Measurements from ENCODE around the gene VWA8.

VWA8 gene

GRCh38 chr13:41668130-41668757 is 292.7 kb downstream of the VWA8 start:
- TF ChIP-seq CTCF (IDR thresholded peaks at IDR 0.05; ENCODE audit: low read depth, low read length) (peak; percentile 68), MYC (IDR thresholded peaks at IDR 0.05; ENCODE audit: low read depth, low read length) (no peak)
- no peak overlapping the region for H3K4me3 ChIP-seq (ENCODE audit: low read depth, low read length)
- DNase-seq (ENCODE audit: low read depth), result peak; percentile 90

- no peak for DNase-seq (ENCODE audit: low read depth)
- H3K4me3 ChIP-seq (ENCODE audit: low read depth, low read length), result no peak overlapping the region
- no peak for TF ChIP-seq CTCF (IDR thresholded peaks at IDR 0.05; ENCODE audit: low read depth, low read length)
- no peak for TF ChIP-seq POLR2A (IDR thresholded peaks at IDR 0.05; ENCODE audit: extremely low read depth, insufficient read length)
- TF ChIP-seq MYC (IDR thresholded peaks at IDR 0.05; ENCODE audit: low read depth, low read length), result no peak
Observed at GRCh38 chr13:41666644-41667043, 294.3 kb downstream of the VWA8 start.

GRCh38 chr13:41660411-41660810 is 300.5 kb downstream of the VWA8 start:
- no peak for DNase-seq (ENCODE audit: low read depth)
- TF ChIP-seq CTCF (IDR thresholded peaks at IDR 0.05; ENCODE audit: low read depth, low read length) (no peak), MYC (IDR thresholded peaks at IDR 0.05; ENCODE audit: low read depth, low read length) (no peak), POLR2A (IDR thresholded peaks at IDR 0.05; ENCODE audit: extremely low read depth, insufficient read length) (no peak)
- TF ChIP-seq, protein P1, sequence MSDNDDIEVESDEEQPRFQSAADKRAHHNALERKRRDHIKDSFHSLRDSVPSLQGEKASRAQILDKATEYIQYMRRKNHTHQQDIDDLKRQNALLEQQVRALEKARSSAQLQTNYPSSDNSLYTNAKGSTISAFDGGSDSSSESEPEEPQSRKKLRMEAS (IDR thresholded peaks at IDR 0.05; ENCODE audit: low read depth, low read length), result no peak
- no peak overlapping the region for H3K4me3 ChIP-seq (ENCODE audit: low read depth, low read length)

GRCh38 chr13:41658057-41658661 is 302.8 kb downstream of the VWA8 start:
- no peak for DNase-seq (ENCODE audit: low read depth)
- no peak overlapping the region for H3K4me3 ChIP-seq (ENCODE audit: low read depth, low read length)
- TF ChIP-seq, protein P1 (IDR thresholded peaks at IDR 0.05; ENCODE audit: low read depth, low read length), result no peak
- TF ChIP-seq POLR2A (IDR thresholded peaks at IDR 0.05; ENCODE audit: extremely low read depth, insufficient read length), result no peak
- TF ChIP-seq CTCF (IDR thresholded peaks at IDR 0.05; ENCODE audit: low read depth, low read length), result no peak
- TF ChIP-seq MYC (IDR thresholded peaks at IDR 0.05; ENCODE audit: low read depth, low read length), result no peak

- H3K4me3 ChIP-seq (ENCODE audit: low read depth, low read length), result no peak overlapping the region
- TF ChIP-seq MYC (IDR thresholded peaks at IDR 0.05; ENCODE audit: low read depth, low read length) (no peak), CTCF (IDR thresholded peaks at IDR 0.05; ENCODE audit: low read depth, low read length) (no peak), POLR2A (IDR thresholded peaks at IDR 0.05; ENCODE audit: extremely low read depth, insufficient read length) (no peak)
- TF ChIP-seq, protein P1 (IDR thresholded peaks at IDR 0.05; ENCODE audit: low read depth, low read length), result no peak
- DNase-seq (ENCODE audit: low read depth), result no peak
Observed at GRCh38 chr13:41655997-41656396, 304.9 kb downstream of the VWA8 start.

GRCh38 chr13:41654796-41655195 is 306.1 kb downstream of the VWA8 start:
- peak; percentile 17 for DNase-seq (ENCODE audit: low read depth)
- no peak overlapping the region for H3K4me3 ChIP-seq (ENCODE audit: low read depth, low read length)
- TF ChIP-seq, protein P1 (IDR thresholded peaks at IDR 0.05; ENCODE audit: low read depth, low read length), result no peak
- no peak for TF ChIP-seq POLR2A (IDR thresholded peaks at IDR 0.05; ENCODE audit: extremely low read depth, insufficient read length)
- TF ChIP-seq MYC (IDR thresholded peaks at IDR 0.05; ENCODE audit: low read depth, low read length), result no peak
- TF ChIP-seq CTCF (IDR thresholded peaks at IDR 0.05; ENCODE audit: low read depth, low read length), result no peak

Measured in NB4 (cell line).